ENCODE data around the gene TLCD3B.

GRCh38 chr16:29977063-29977825 lies 53.8 kb downstream of the TLCD3B start:
- TF ChIP-seq NFIC (IDR thresholded peaks at IDR 0.05) = no peak
- TF ChIP-seq CEBPB (IDR thresholded peaks at IDR 0.05) = no peak
- TF ChIP-seq EP300 (IDR thresholded peaks at IDR 0.05; ENCODE audit: borderline replicate concordance) = no peak
- TF ChIP-seq YY1 (IDR thresholded peaks at IDR 0.05; ENCODE audit: low read depth) = no peak
- no peak for TF ChIP-seq MAX (IDR thresholded peaks at IDR 0.05)
- TF ChIP-seq REST (IDR thresholded peaks at IDR 0.05; ENCODE audit: low read depth) = no peak
- TF ChIP-seq CREB1 (IDR thresholded peaks at IDR 0.05; ENCODE audit: low read depth) = no peak
- TF ChIP-seq TAF1 (IDR thresholded peaks at IDR 0.05; ENCODE audit: low read depth) = no peak
- TF ChIP-seq RAD21 (IDR thresholded peaks at IDR 0.05; ENCODE audit: low read depth) = no peak
- TF ChIP-seq TCF12 (IDR thresholded peaks at IDR 0.05; ENCODE audit: low read depth) = no peak
- no peak for TF ChIP-seq USF1 (IDR thresholded peaks at IDR 0.05)
- TF ChIP-seq ZBTB7A (IDR thresholded peaks at IDR 0.05; ENCODE audit: low read depth) = no peak
- TF ChIP-seq FOXM1 (IDR thresholded peaks at IDR 0.05; ENCODE audit: borderline replicate concordance, low read depth) = no peak
- no peak for TF ChIP-seq EGR1 (IDR thresholded peaks at IDR 0.05)
